Measurements from ENCODE around the gene CD8B2.

DNA sequence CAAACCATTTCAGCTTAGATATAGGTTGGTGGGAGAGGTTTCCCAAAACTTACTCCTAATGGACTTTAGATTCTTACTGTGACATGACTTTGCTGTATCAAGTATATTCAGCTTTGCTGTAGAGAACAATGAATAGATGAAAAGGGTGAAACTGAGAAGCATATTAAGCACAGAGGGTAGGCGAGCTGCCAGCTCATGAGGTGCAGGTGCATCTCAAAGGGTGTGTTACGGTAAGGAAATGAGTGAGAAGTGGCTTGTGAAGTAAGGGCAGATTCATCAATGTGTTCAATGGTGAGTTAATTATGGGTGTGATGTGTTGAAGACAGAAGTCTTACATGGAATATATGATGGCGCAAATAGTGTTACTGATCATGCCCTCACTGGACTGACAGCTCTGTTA is 49.3 kb downstream of the CD8B2 start:
- TF ChIP-seq CTCF (IDR thresholded peaks at IDR 0.05; ENCODE audit: borderline replicate concordance, extremely low read depth, low read length, poor library complexity, severe bottlenecking) (no peak), EZH2 (IDR thresholded peaks at IDR 0.05; ENCODE audit: borderline replicate concordance, low read depth, low read length, severe bottlenecking) (no peak)

Data from DND-41 (cell line).